ENCODE results near the gene RPL11. TPM values are rescaled to one million over a fixed set of nuclear protein-coding genes. Genes with fewer than 3 reads are reported as not detected.
"Not testable (repeated sequence)": the region's sequence is repeated elsewhere in the genome, so short reads cannot be mapped to it uniquely, and the experiment has no call there.

Gene RPL11
- polyA plus RNA-seq, 1 donor from 2014 or later, result 1,136 TPM

GRCh38 chr1:23687680-23688079 is 3.9 kb upstream of the RPL11 start:
- H3F3A ChIP-seq (ENCODE audit: insufficient read depth, low read length, poor library complexity, severe bottlenecking); H3K9me2 ChIP-seq (ENCODE audit: insufficient read depth, low read length); H3K27ac ChIP-seq (ENCODE audit: low read length); H2AFZ ChIP-seq (ENCODE audit: low read depth, low read length); H3K9ac ChIP-seq (ENCODE audit: low read length); H3K27me3 ChIP-seq (ENCODE audit: insufficient read depth, low read depth, low read length); H3K4me3 ChIP-seq (ENCODE audit: low read length); H4K20me1 ChIP-seq (ENCODE audit: insufficient read depth); H3K9me3 ChIP-seq (ENCODE audit: low read length); H3K4me2 ChIP-seq (ENCODE audit: low read length); H3K36me3 ChIP-seq (ENCODE audit: insufficient read depth, low read length): not testable (repeated sequence)
- H3K79me2 ChIP-seq (replicated peaks; ENCODE audit: insufficient read depth, low read length), result peaks cover 10% of the 10 kb centered on the region

DNA sequence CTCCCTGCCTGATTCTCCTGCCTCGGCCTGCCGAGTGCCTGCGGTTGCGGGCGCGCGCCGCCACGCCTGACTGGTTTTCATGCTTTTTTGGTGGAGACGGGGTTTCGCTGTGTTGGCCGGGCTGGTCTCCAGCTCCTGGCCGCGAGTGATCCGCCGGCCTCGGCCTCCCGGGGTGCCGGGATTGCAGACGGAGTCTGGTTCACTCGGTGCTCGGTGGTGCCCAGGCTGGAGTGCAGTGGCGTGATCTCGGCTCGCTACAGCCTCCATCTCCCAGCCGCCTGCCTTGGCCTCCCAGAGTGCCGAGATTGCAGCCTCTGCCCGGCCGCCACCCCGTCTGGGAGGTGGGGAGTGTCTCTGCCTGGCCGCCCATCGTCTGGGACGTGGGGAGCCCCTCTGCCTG is 3.3 kb upstream of the RPL11 start:
- not testable (repeated sequence) for H4K20me1 ChIP-seq (ENCODE audit: insufficient read depth); H3K36me3 ChIP-seq (ENCODE audit: insufficient read depth, low read length); H3K9me3 ChIP-seq (ENCODE audit: low read length); H3K27ac ChIP-seq (ENCODE audit: low read length); H3K4me3 ChIP-seq (ENCODE audit: low read length); H3K9ac ChIP-seq (ENCODE audit: low read length); H3F3A ChIP-seq (ENCODE audit: insufficient read depth, low read length, poor library complexity, severe bottlenecking); H3K27me3 ChIP-seq (ENCODE audit: insufficient read depth, low read depth, low read length); H3K9me2 ChIP-seq (ENCODE audit: insufficient read depth, low read length); H2AFZ ChIP-seq (ENCODE audit: low read depth, low read length); H3K4me2 ChIP-seq (ENCODE audit: low read length)
- H3K79me2 ChIP-seq (replicated peaks; ENCODE audit: insufficient read depth, low read length), result peaks cover 16% of the 10 kb centered on the region

GRCh38 chr1:23692308-23692871 is 784 bp downstream of the RPL11 start:
- peak overlapping the region; percentile 91 for H3K9ac ChIP-seq (ENCODE audit: low read length)
- H2AFZ ChIP-seq (ENCODE audit: low read depth, low read length), result peak overlapping the region; percentile 70
- peaks cover 28% of the 10 kb centered on the region for H3K79me2 ChIP-seq (replicated peaks; ENCODE audit: insufficient read depth, low read length)
- TF ChIP-seq MXI1 (conservative IDR thresholded peaks at IDR 0.05; ENCODE audit: poor library complexity, severe bottlenecking), result no peak
- H3K9me3 ChIP-seq (ENCODE audit: low read length), result no peaks in the 10 kb centered on the region
- H3K27ac ChIP-seq (ENCODE audit: low read length), result peak overlapping the region; percentile 87
- no peaks in the 10 kb centered on the region for H4K20me1 ChIP-seq (ENCODE audit: insufficient read depth)
- H3F3A ChIP-seq (ENCODE audit: insufficient read depth, low read length, poor library complexity, severe bottlenecking), result no peaks in the 10 kb centered on the region
- H3K4me2 ChIP-seq (ENCODE audit: low read length), result peak overlapping the region; percentile 81
- no peaks in the 10 kb centered on the region for H3K27me3 ChIP-seq (ENCODE audit: insufficient read depth, low read depth, low read length)
- no peaks in the 10 kb centered on the region for H3K9me2 ChIP-seq (ENCODE audit: insufficient read depth, low read length)
- H3K36me3 ChIP-seq (ENCODE audit: insufficient read depth, low read length), result peaks cover 4% of the 10 kb centered on the region
- peak overlapping the region; percentile 77 for H3K4me3 ChIP-seq (ENCODE audit: low read length)

GRCh38 chr1:23693599-23693998 is 2.0 kb downstream of the RPL11 start:
- no peaks in the 10 kb centered on the region for H3K9me3 ChIP-seq (ENCODE audit: low read length)
- no peaks in the 10 kb centered on the region for H3F3A ChIP-seq (ENCODE audit: insufficient read depth, low read length, poor library complexity, severe bottlenecking)
- no peak overlapping the region for H3K27ac ChIP-seq (ENCODE audit: low read length)
- no peaks in the 10 kb centered on the region for H3K27me3 ChIP-seq (ENCODE audit: insufficient read depth, low read depth, low read length)
- H3K79me2 ChIP-seq (replicated peaks; ENCODE audit: insufficient read depth, low read length), result peaks cover 33% of the 10 kb centered on the region
- H3K36me3 ChIP-seq (ENCODE audit: insufficient read depth, low read length), result peaks cover 4% of the 10 kb centered on the region
- no peak overlapping the region for H3K4me2 ChIP-seq (ENCODE audit: low read length)
- no peaks in the 10 kb centered on the region for H3K9me2 ChIP-seq (ENCODE audit: insufficient read depth, low read length)
- H4K20me1 ChIP-seq (ENCODE audit: insufficient read depth), result no peaks in the 10 kb centered on the region
- no peak overlapping the region for H2AFZ ChIP-seq (ENCODE audit: low read depth, low read length)
- TF ChIP-seq TAF1 (IDR thresholded peaks at IDR 0.05; ENCODE audit: low read depth), result no peak
- peak overlapping the region; percentile 77 for H3K4me3 ChIP-seq (ENCODE audit: low read length)
- H3K9ac ChIP-seq (ENCODE audit: low read length), result no peak overlapping the region

- no peaks in the 10 kb centered on the region for H3F3A ChIP-seq (ENCODE audit: insufficient read depth, low read length, poor library complexity, severe bottlenecking)
- H3K4me3 ChIP-seq (ENCODE audit: low read length), result no peak overlapping the region
- H3K36me3 ChIP-seq (ENCODE audit: insufficient read depth, low read length), result peaks cover 4% of the 10 kb centered on the region
- H3K9me2 ChIP-seq (ENCODE audit: insufficient read depth, low read length), result no peaks in the 10 kb centered on the region
- no peak overlapping the region for H3K4me2 ChIP-seq (ENCODE audit: low read length)
- no peak overlapping the region for H2AFZ ChIP-seq (ENCODE audit: low read depth, low read length)
- no peak for TF ChIP-seq SMC3 (conservative IDR thresholded peaks at IDR 0.05; ENCODE audit: poor library complexity)
- TF ChIP-seq RAD21 (conservative IDR thresholded peaks at IDR 0.05), result no peak
- no peak for TF ChIP-seq EP300 (conservative IDR thresholded peaks at IDR 0.05; ENCODE audit: poor library complexity, severe bottlenecking)
- no peak for TF ChIP-seq EZH2 (IDR thresholded peaks at IDR 0.05; ENCODE audit: borderline replicate concordance, insufficient read depth, low read length, poor library complexity, severe bottlenecking)
- TF ChIP-seq MXI1 (conservative IDR thresholded peaks at IDR 0.05; ENCODE audit: poor library complexity, severe bottlenecking), result no peak
- TF ChIP-seq POLR2AphosphoS5 (IDR thresholded peaks at IDR 0.05), result no peak
- no peak for TF ChIP-seq CTCF (IDR thresholded peaks at IDR 0.05; ENCODE audit: poor library complexity, severe bottlenecking)
- TF ChIP-seq TAF1 (IDR thresholded peaks at IDR 0.05; ENCODE audit: low read depth), result no peak
- TF ChIP-seq REST (IDR thresholded peaks at IDR 0.05; ENCODE audit: borderline replicate concordance), result no peak
- no peak overlapping the region for H3K9ac ChIP-seq (ENCODE audit: low read length)
- peaks cover 38% of the 10 kb centered on the region for H3K79me2 ChIP-seq (replicated peaks; ENCODE audit: insufficient read depth, low read length)
- H4K20me1 ChIP-seq (ENCODE audit: insufficient read depth), result no peaks in the 10 kb centered on the region
- H3K27me3 ChIP-seq (ENCODE audit: insufficient read depth, low read depth, low read length), result no peaks in the 10 kb centered on the region
- H3K27ac ChIP-seq (ENCODE audit: low read length), result no peak overlapping the region
- H3K9me3 ChIP-seq (ENCODE audit: low read length), result no peaks in the 10 kb centered on the region
Observed at GRCh38 chr1:23694371-23694770, 2.8 kb downstream of the RPL11 start.
